GM12872 (cell line): ENCODE measurements around the gene C2CD3.

Experiments
- CTCF ChIP-seq: IDR thresholded peaks from 3 replicates; pipeline ENCODE4 v1.5.1; 2011; ENCODE audit warnings: low read depth, mild to moderate bottlenecking, low read length, moderate library complexity; ENCODE audit not compliant: insufficient read depth

Gene C2CD3

GRCh38 chr11:73972620-73973449 lies 198.0 kb downstream of the C2CD3 start:
- no peak for TF ChIP-seq CTCF

GRCh38 chr11:73972187-73972586 lies 198.6 kb downstream of the C2CD3 start:
- no peak for TF ChIP-seq CTCF

GRCh38 chr11:73971175-73971719 lies 199.6 kb downstream of the C2CD3 start:
- no peak for TF ChIP-seq CTCF

- no peak for TF ChIP-seq CTCF
Measured at GRCh38 chr11:73969991-73970800, 200.6 kb downstream of the C2CD3 start.

- no peak for TF ChIP-seq CTCF
Measured at GRCh38 chr11:73969091-73969490, 201.7 kb downstream of the C2CD3 start.

GRCh38 chr11:73968356-73968966 lies 202.3 kb downstream of the C2CD3 start:
- TF ChIP-seq CTCF = no peak

- TF ChIP-seq CTCF = no peak
Measured at GRCh38 chr11:73965764-73966121, 205.1 kb downstream of the C2CD3 start.
